Right atrium auricular region (tissue), 2 donors: ENCODE data around the gene LRMDA. TPM values are rescaled to one million over a fixed set of nuclear protein-coding genes. Genes with fewer than 3 reads are reported as not detected.

Experiments used
- DNase-seq: peaks from one replicate; pipeline ENCODE4 v3.0.0-alpha.2; 2019; ENCODE audit warnings: low spot score
- H3K27ac ChIP-seq, 2 donors: fragments of 200-600 bp; sonication (generic); 1 replicate in 1 of 2; 2 replicates in 1 of 2; pipeline ENCODE4 v1.5.1; 2016 to 2019
- H3K27me3 ChIP-seq, 2 donors: fragments of 200-600 bp; sonication (generic); one replicate each; pipeline versions ENCODE4 v1.5.1 to v1.6.0; 2017 to 2019
- H3K36me3 ChIP-seq: fragments of 200-600 bp; sonication (generic); one replicate; pipeline ENCODE4 v1.5.1; 2016
- H3K4me1 ChIP-seq, 2 donors: fragments of 200-600 bp; sonication (generic); one replicate each; pipeline versions ENCODE4 v1.5.1 to v1.6.0; 2017 to 2019
- H3K4me3 ChIP-seq, 2 donors: fragments of 200-600 bp; sonication (generic); 1 replicate in 1 of 2; 2 replicates in 1 of 2; pipeline ENCODE4 v1.5.1; 2017 to 2019; ENCODE audit warnings: mild to moderate bottlenecking in 1 of 2, moderate library complexity in 1 of 2
- H3K9me3 ChIP-seq, 2 donors: fragments of 200-600 bp; sonication (generic); one replicate each; pipeline ENCODE4 v1.5.1; 2019
- CTCF ChIP-seq, 2 donors: fragments of 200-600 bp; sonication (generic); IDR thresholded peaks; one replicate each; pipeline ENCODE4 v1.5.1; 2019; ENCODE audit warnings: antibody characterized with exemption in 2 of 2
- total RNA-seq, 2 donors: library from RNA; depleted of rRNA; stranded (reverse); fragments of >200 nt; gene quantifications; one replicate each; pipeline ENCODE4 v1.1.0, GENCODE V29; 2016

Gene LRMDA
- total RNA-seq, 2 donors from 2014 or later = 6.1 to 19.1 TPM

GRCh38 chr10:76047521-76047920, 616.1 kb downstream of the LRMDA start:
- TF ChIP-seq CTCF (IDR thresholded peaks at IDR 0.05) = no peak
- no peaks in the 10 kb centered on the region for H3K9me3 ChIP-seq
- H3K27ac ChIP-seq = no peak overlapping the region
- H3K4me1 ChIP-seq = no peaks in the 10 kb centered on the region
- no peak overlapping the region for H3K4me3 ChIP-seq
- no peak for DNase-seq
- no peaks in the 10 kb centered on the region for H3K36me3 ChIP-seq
- H3K27me3 ChIP-seq = no peaks in the 10 kb centered on the region

GRCh38 chr10:76049581-76050290, 618.3 kb downstream of the LRMDA start:
- TF ChIP-seq CTCF (IDR thresholded peaks at IDR 0.05) = no peak
- Histone ChIP-seq H3K27me3 (no peaks in the 10 kb centered on the region), H3K36me3 (no peaks in the 10 kb centered on the region), H3K4me3 (no peak overlapping the region), H3K27ac (no peak overlapping the region), H3K4me1 (no peaks in the 10 kb centered on the region), H3K9me3 (no peaks in the 10 kb centered on the region)
- no peak for DNase-seq

GRCh38 chr10:76050291-76050625, 618.8 kb downstream of the LRMDA start:
- Histone ChIP-seq H3K9me3 (no peaks in the 10 kb centered on the region), H3K36me3 (no peaks in the 10 kb centered on the region), H3K4me3 (no peak overlapping the region), H3K4me1 (no peaks in the 10 kb centered on the region), H3K27ac (no peak overlapping the region), H3K27me3 (no peaks in the 10 kb centered on the region)
- DNase-seq = no peak
- no peak for TF ChIP-seq CTCF (IDR thresholded peaks at IDR 0.05)

- H3K36me3 ChIP-seq = no peaks in the 10 kb centered on the region
- H3K27ac ChIP-seq = no peak overlapping the region
- no peak for DNase-seq
- H3K27me3 ChIP-seq = no peaks in the 10 kb centered on the region
- no peak for TF ChIP-seq CTCF (IDR thresholded peaks at IDR 0.05)
- no peak overlapping the region for H3K4me3 ChIP-seq
- H3K4me1 ChIP-seq = no peaks in the 10 kb centered on the region
- H3K9me3 ChIP-seq = no peaks in the 10 kb centered on the region
Measured at GRCh38 chr10:76051007-76051936, 619.8 kb downstream of the LRMDA start.

- Histone ChIP-seq H3K4me1 (no peaks in the 10 kb centered on the region), H3K27ac (no peak overlapping the region), H3K36me3 (no peaks in the 10 kb centered on the region), H3K27me3 (no peaks in the 10 kb centered on the region), H3K9me3 (no peaks in the 10 kb centered on the region), H3K4me3 (no peak overlapping the region)
- DNase-seq = no peak
- no peak for TF ChIP-seq CTCF (IDR thresholded peaks at IDR 0.05)
Measured at GRCh38 chr10:76052682-76053503, 621.5 kb downstream of the LRMDA start.
